ENCODE measurements around the gene EVI5L.

DNA sequence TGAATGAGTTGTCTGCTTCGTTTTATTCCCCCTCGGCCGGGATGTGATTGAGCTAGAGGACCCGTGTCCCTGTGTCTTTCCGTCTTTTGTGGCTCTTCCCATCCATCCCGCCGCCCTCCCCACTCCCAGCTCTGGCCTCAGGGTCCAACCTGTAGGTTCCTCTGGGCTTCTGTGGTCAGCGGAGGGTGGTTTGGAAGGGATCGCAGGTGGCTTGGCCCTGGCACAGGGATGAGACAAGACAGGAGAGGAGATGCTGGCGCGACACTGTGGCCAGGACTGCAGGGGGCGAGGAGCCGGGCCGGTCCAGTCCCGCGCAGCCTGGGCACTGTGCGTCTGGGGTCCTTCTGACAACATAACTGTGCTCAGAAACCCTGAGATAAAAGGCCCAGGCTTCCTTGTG, 2.0 kb downstream of the EVI5L start:
- TF ChIP-seq TAF1 (IDR thresholded peaks at IDR 0.05; ENCODE audit: borderline replicate concordance, low read depth, low read length): no peak
- TF ChIP-seq GATA2 (CRISPR knock-in tag; IDR thresholded peaks at IDR 0.05): no peak
- TF ChIP-seq, protein P1, sequence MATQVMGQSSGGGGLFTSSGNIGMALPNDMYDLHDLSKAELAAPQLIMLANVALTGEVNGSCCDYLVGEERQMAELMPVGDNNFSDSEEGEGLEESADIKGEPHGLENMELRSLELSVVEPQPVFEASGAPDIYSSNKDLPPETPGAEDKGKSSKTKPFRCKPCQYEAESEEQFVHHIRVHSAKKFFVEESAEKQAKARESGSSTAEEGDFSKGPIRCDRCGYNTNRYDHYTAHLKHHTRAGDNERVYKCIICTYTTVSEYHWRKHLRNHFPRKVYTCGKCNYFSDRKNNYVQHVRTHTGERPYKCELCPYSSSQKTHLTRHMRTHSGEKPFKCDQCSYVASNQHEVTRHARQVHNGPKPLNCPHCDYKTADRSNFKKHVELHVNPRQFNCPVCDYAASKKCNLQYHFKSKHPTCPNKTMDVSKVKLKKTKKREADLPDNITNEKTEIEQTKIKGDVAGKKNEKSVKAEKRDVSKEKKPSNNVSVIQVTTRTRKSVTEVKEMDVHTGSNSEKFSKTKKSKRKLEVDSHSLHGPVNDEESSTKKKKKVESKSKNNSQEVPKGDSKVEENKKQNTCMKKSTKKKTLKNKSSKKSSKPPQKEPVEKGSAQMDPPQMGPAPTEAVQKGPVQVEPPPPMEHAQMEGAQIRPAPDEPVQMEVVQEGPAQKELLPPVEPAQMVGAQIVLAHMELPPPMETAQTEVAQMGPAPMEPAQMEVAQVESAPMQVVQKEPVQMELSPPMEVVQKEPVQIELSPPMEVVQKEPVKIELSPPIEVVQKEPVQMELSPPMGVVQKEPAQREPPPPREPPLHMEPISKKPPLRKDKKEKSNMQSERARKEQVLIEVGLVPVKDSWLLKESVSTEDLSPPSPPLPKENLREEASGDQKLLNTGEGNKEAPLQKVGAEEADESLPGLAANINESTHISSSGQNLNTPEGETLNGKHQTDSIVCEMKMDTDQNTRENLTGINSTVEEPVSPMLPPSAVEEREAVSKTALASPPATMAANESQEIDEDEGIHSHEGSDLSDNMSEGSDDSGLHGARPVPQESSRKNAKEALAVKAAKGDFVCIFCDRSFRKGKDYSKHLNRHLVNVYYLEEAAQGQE (IDR thresholded peaks at IDR 0.05; ENCODE audit: low read depth, low read length): no peak
- TF ChIP-seq, protein P2, sequence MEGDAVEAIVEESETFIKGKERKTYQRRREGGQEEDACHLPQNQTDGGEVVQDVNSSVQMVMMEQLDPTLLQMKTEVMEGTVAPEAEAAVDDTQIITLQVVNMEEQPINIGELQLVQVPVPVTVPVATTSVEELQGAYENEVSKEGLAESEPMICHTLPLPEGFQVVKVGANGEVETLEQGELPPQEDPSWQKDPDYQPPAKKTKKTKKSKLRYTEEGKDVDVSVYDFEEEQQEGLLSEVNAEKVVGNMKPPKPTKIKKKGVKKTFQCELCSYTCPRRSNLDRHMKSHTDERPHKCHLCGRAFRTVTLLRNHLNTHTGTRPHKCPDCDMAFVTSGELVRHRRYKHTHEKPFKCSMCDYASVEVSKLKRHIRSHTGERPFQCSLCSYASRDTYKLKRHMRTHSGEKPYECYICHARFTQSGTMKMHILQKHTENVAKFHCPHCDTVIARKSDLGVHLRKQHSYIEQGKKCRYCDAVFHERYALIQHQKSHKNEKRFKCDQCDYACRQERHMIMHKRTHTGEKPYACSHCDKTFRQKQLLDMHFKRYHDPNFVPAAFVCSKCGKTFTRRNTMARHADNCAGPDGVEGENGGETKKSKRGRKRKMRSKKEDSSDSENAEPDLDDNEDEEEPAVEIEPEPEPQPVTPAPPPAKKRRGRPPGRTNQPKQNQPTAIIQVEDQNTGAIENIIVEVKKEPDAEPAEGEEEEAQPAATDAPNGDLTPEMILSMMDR (IDR thresholded peaks at IDR 0.05): no peak
